Duodenal mucosa (tissue), 2 donors: ENCODE results near the gene RHOBTB3.

Experiments used
- H3K27ac ChIP-seq: one replicate; pipeline ENCODE4 v1.7.0; 2013; ENCODE audit warnings: low read depth, low read length
- H3K27me3 ChIP-seq, 2 donors: one replicate each; pipeline ENCODE4 v1.7.0; 2013; ENCODE audit warnings: low read length in 2 of 2, control low read depth in 1 of 2; ENCODE audit not compliant: insufficient read depth in 2 of 2, control insufficient read depth in 1 of 2
- H3K36me3 ChIP-seq, 2 donors: one replicate each; pipeline ENCODE4 v1.7.0; 2013; ENCODE audit warnings: low read length in 2 of 2, control low read depth in 1 of 2; ENCODE audit not compliant: insufficient read depth in 2 of 2, control insufficient read depth in 1 of 2
- H3K4me1 ChIP-seq, 2 donors: one replicate each; pipeline ENCODE4 v1.7.0; 2013; ENCODE audit warnings: low read length in 2 of 2, control low read depth in 1 of 2; ENCODE audit not compliant: insufficient read depth in 2 of 2, control insufficient read depth in 1 of 2
- H3K4me3 ChIP-seq, 2 donors: one replicate each; pipeline ENCODE4 v1.7.0; 2013; ENCODE audit warnings: low read length in 2 of 2, low read depth in 1 of 2
- H3K9ac ChIP-seq, 2 donors: one replicate each; pipeline ENCODE4 v1.7.0; 2013; ENCODE audit warnings: low read length in 2 of 2, low read depth in 1 of 2
- H3K9me3 ChIP-seq, 2 donors: one replicate each; pipeline ENCODE4 v1.7.0; 2013; ENCODE audit warnings: low read length in 2 of 2, control low read depth in 1 of 2; ENCODE audit not compliant: control insufficient read depth in 1 of 2

The RHOBTB3 gene

DNA sequence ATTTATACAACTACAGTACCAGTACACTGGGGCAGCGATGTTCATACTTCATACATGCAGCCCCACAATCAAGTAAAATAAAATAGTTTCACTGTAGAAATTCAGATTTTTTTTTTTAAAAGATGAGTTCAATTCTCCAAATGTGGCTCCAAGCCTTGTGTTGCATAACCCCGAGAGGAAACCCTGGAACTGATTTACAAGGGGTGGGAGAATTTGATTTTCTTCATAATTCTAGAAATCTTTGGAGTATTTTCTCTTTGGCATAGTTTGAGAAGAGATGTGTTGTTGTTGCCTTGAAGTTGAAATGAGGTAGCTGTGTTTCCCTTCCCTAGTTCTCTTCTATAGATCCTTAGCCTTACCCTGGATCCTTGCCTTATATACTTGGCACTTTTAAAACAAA, 3.1 kb downstream of the RHOBTB3 start:
- peak overlapping the region; percentile 79 to 95 for H3K4me3 ChIP-seq
- H3K27me3 ChIP-seq, result no peaks in the 10 kb centered on the region
- no peak overlapping the region for H3K27ac ChIP-seq
- H3K9me3 ChIP-seq, result no peaks in the 10 kb centered on the region
- H3K4me1 ChIP-seq, result peaks cover 41 to 62% of the 10 kb centered on the region in 2 donors
- no peaks in the 10 kb centered on the region for H3K36me3 ChIP-seq
- peak overlapping the region in 1 of 2 donors; percentile 88 for H3K9ac ChIP-seq

- no peaks in the 10 kb centered on the region for H3K9me3 ChIP-seq
- H3K27me3 ChIP-seq, result no peaks in the 10 kb centered on the region
- no peak overlapping the region for H3K27ac ChIP-seq
- peaks cover 0 to 4% of the 10 kb centered on the region in 2 donors for H3K36me3 ChIP-seq
- H3K4me3 ChIP-seq, result peak overlapping the region; percentile 44 to 52
- peak overlapping the region in 1 of 2 donors; percentile 12 for H3K9ac ChIP-seq
- H3K4me1 ChIP-seq, result peaks cover 42 to 61% of the 10 kb centered on the region in 2 donors
Observed at GRCh38 chr5:95734906-95735305, 3.8 kb downstream of the RHOBTB3 start.

GRCh38 chr5:95735406-95735805, 4.3 kb downstream of the RHOBTB3 start:
- peak overlapping the region in 1 of 2 donors; percentile 12 for H3K9ac ChIP-seq
- no peaks in the 10 kb centered on the region for H3K9me3 ChIP-seq
- peak overlapping the region; percentile 59 for H3K27ac ChIP-seq
- peaks cover 37 to 56% of the 10 kb centered on the region in 2 donors for H3K4me1 ChIP-seq
- H3K36me3 ChIP-seq, result peaks cover 0 to 4% of the 10 kb centered on the region in 2 donors
- H3K4me3 ChIP-seq, result peak overlapping the region; percentile 44 to 52
- no peaks in the 10 kb centered on the region for H3K27me3 ChIP-seq

GRCh38 chr5:95738072-95738471, 6.9 kb downstream of the RHOBTB3 start:
- no peaks in the 10 kb centered on the region for H3K27me3 ChIP-seq
- no peak overlapping the region for H3K27ac ChIP-seq
- peaks cover 0 to 4% of the 10 kb centered on the region in 2 donors for H3K36me3 ChIP-seq
- H3K4me1 ChIP-seq, result peaks cover 32 to 52% of the 10 kb centered on the region in 2 donors
- H3K9ac ChIP-seq, result no peak overlapping the region
- no peak overlapping the region for H3K4me3 ChIP-seq
- H3K9me3 ChIP-seq, result no peaks in the 10 kb centered on the region

GRCh38 chr5:95738834-95739233, 7.7 kb downstream of the RHOBTB3 start:
- H3K27ac ChIP-seq, result no peak overlapping the region
- H3K9ac ChIP-seq, result no peak overlapping the region
- H3K27me3 ChIP-seq, result no peaks in the 10 kb centered on the region
- peaks cover 0 to 4% of the 10 kb centered on the region in 2 donors for H3K36me3 ChIP-seq
- H3K4me1 ChIP-seq, result peaks cover 25 to 44% of the 10 kb centered on the region in 2 donors
- no peak overlapping the region for H3K4me3 ChIP-seq
- no peaks in the 10 kb centered on the region for H3K9me3 ChIP-seq

DNA sequence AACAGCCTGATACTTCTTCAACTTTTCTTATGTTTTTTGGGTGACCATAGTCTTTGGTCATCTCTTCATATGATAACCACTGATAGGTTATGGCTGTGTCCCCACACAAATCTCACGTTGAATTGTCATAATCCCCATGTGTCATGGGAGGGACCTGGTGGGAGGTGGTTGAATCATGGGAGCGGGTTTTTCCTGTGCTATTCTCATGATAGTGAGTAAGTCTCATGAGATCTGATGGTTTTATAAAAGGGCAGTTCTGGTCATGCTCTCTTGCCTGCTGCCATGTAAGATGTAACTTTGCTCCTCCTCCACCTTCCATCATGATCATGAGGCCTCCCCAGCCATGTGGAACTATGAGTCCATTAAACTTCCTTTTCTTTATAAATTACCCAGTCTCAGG, 8.7 kb downstream of the RHOBTB3 start:
- no peak overlapping the region for H3K9ac ChIP-seq
- H3K4me3 ChIP-seq, result no peak overlapping the region
- peaks cover 15 to 34% of the 10 kb centered on the region in 2 donors for H3K4me1 ChIP-seq
- H3K27me3 ChIP-seq, result no peaks in the 10 kb centered on the region
- H3K36me3 ChIP-seq, result peaks cover 0 to 4% of the 10 kb centered on the region in 2 donors
- H3K27ac ChIP-seq, result no peak overlapping the region
- H3K9me3 ChIP-seq, result no peaks in the 10 kb centered on the region

- Histone ChIP-seq H3K9me3 (no peaks in the 10 kb centered on the region), H3K27me3 (no peaks in the 10 kb centered on the region), H3K27ac (no peak overlapping the region), H3K9ac (no peak overlapping the region), H3K4me3 (no peak overlapping the region), H3K36me3 (peaks cover 0 to 7% of the 10 kb centered on the region in 2 donors), H3K4me1 (peaks cover 4 to 20% of the 10 kb centered on the region in 2 donors)
Observed at GRCh38 chr5:95741458-95741857, 10.3 kb downstream of the RHOBTB3 start.

DNA sequence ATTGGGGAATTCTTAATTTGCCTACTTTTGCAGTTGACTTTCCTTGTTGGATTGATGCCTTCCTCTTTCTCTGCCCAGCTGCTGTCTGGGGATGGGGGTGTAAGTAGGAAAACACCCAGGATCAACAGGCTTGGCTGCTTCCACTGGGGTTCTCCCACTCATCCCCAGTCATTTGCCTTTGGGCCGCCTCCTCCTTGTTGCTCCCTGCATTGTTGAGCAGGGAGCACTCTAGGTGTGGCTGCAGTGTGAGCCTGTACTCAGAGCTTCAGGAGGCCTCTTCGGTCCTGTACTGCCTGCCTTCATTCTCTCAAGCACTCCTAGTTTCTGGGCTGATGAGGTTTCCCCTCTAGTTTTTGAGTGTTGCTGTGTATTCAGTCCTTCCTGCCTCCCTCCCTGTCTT, 12.1 kb downstream of the RHOBTB3 start:
- Histone ChIP-seq H3K27ac (no peak overlapping the region), H3K4me1 (peaks cover 4 to 11% of the 10 kb centered on the region in 2 donors)

DNA sequence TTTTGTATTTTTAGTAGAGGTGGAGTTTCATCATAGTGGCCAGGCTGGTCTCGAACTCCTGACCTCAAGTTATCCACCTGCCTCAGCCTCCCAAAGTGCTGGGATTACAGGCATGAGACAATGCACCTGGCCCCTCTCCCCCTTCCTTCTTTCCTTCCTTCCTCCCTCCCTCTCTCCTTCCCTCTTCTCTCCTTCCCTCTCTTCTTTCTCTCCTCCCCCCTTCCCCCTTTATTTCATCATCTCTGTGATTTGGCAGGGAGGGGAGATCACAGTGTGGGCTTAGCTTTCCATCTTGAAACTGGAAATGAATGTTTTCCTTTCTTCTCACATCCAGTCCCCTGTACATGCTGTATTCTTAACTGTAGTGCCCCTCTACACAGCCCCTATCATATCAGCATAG, 12.7 kb downstream of the RHOBTB3 start:
- Histone ChIP-seq H3K9ac (no peak overlapping the region), H3K9me3 (no peaks in the 10 kb centered on the region), H3K4me3 (no peak overlapping the region), H3K27ac (no peak overlapping the region), H3K36me3 (peaks cover 0 to 12% of the 10 kb centered on the region in 2 donors), H3K27me3 (no peaks in the 10 kb centered on the region), H3K4me1 (peaks cover 4 to 5% of the 10 kb centered on the region in 2 donors)

More for the DNA sequence above, 12.1 kb downstream of the RHOBTB3 start:
- no peak overlapping the region for H3K9ac ChIP-seq
- H3K9me3 ChIP-seq, result no peaks in the 10 kb centered on the region
- no peak overlapping the region for H3K4me3 ChIP-seq
- no peaks in the 10 kb centered on the region for H3K27me3 ChIP-seq
- peaks cover 0 to 10% of the 10 kb centered on the region in 2 donors for H3K36me3 ChIP-seq

- no peaks in the 10 kb centered on the region for H3K4me1 ChIP-seq
- no peaks in the 10 kb centered on the region for H3K27me3 ChIP-seq
- H3K4me3 ChIP-seq, result no peak overlapping the region
- H3K36me3 ChIP-seq, result peaks cover 7 to 13% of the 10 kb centered on the region in 2 donors
- no peaks in the 10 kb centered on the region for H3K9me3 ChIP-seq
- no peak overlapping the region for H3K27ac ChIP-seq
- no peak overlapping the region for H3K9ac ChIP-seq
Observed at GRCh38 chr5:95746194-95746593, 15.1 kb downstream of the RHOBTB3 start.
